Gastrocnemius medialis (tissue), 4 donors: ENCODE results near the gene THADA.

Experiments
- CTCF ChIP-seq, 5 experiments: fragments of 450-650 bp in 3 of 5; fragments of 200-600 bp in 2 of 5; sonication (generic) in 2 of 5; IDR thresholded peaks in 4 of 5; conservative IDR thresholded peaks in 1 of 5; 1 replicate in 4 of 5; 2 replicates in 1 of 5; pipeline ENCODE4 v1.5.1; 2016 to 2019; ENCODE audit warnings: antibody characterized with exemption in 5 of 5, mild to moderate bottlenecking in 3 of 5, moderate library complexity in 3 of 5
- POLR2A ChIP-seq, 2 donors: fragments of 450-650 bp; IDR thresholded peaks; one replicate each; pipeline ENCODE4 v1.6.1; 2017; ENCODE audit warnings: antibody characterized with exemption in 2 of 2, mild to moderate bottlenecking in 2 of 2, moderate library complexity in 2 of 2

- TF ChIP-seq POLR2A (IDR thresholded peaks at IDR 0.05) (no peak), CTCF (IDR thresholded peaks at IDR 0.05 in 4 of 5, conservative IDR thresholded peaks at IDR 0.05 in 1 of 5) (no peak)
Observed at GRCh38 chr2:43302182-43302960, 293.5 kb downstream of the THADA start.
